ENCODE data around the gene PGA5.

The PGA5 gene

GRCh38 chr11:61266602-61267001 lies 25.6 kb downstream of the PGA5 start:
- Histone ChIP-seq H3K9me2 (replicated peaks; ENCODE audit: insufficient read depth, low read length) (no peaks in the 10 kb centered on the region), H3F3A (ENCODE audit: insufficient read depth) (no peaks in the 10 kb centered on the region), H3K4me3 (ENCODE audit: insufficient read depth, low read length, poor library complexity, severe bottlenecking) (no peak overlapping the region), H3K27me3 (ENCODE audit: low read length) (no peaks in the 10 kb centered on the region), H3K9ac (ENCODE audit: low read length) (no peak overlapping the region), H3K27ac (ENCODE audit: low read depth, low read length) (no peak overlapping the region), H4K20me1 (ENCODE audit: low read depth, low read length) (no peaks in the 10 kb centered on the region), H3K9me3 (ENCODE audit: insufficient read depth, low read length) (no peaks in the 10 kb centered on the region), H2AFZ (ENCODE audit: low read depth, low read length, severe bottlenecking) (no peak overlapping the region), H3K79me2 (ENCODE audit: insufficient read depth, low read length) (no peaks in the 10 kb centered on the region), H3K4me2 (ENCODE audit: low read depth, low read length, poor library complexity, severe bottlenecking) (no peak overlapping the region), H3K36me3 (ENCODE audit: low read length) (no peaks in the 10 kb centered on the region; the same call in 1 of the 2 replicates)
- TF ChIP-seq EZH2phosphoT487 (conservative IDR thresholded peaks at IDR 0.05; ENCODE audit: low read length), result no peak

DNA sequence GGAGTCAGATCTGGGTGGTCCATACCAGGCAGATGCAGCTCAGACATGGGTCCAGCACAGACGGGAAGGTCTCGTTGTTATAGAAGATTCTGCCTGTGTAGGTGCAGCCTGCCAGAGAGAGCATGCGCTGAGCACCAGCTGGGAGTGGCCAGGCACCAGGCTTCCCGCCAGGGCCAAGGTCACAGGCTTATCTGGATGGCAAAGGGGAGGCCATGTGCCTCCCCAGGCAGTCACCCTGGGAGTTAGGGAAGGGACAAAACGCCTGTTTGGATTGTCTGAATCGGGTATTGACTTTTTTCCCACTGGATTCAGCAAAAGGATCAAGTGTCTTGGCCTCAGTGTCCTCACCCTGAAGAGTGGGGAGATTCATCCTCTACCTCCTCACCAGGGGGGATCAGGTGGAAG lies 26.5 kb downstream of the PGA5 start:
- TF ChIP-seq, protein P1, sequence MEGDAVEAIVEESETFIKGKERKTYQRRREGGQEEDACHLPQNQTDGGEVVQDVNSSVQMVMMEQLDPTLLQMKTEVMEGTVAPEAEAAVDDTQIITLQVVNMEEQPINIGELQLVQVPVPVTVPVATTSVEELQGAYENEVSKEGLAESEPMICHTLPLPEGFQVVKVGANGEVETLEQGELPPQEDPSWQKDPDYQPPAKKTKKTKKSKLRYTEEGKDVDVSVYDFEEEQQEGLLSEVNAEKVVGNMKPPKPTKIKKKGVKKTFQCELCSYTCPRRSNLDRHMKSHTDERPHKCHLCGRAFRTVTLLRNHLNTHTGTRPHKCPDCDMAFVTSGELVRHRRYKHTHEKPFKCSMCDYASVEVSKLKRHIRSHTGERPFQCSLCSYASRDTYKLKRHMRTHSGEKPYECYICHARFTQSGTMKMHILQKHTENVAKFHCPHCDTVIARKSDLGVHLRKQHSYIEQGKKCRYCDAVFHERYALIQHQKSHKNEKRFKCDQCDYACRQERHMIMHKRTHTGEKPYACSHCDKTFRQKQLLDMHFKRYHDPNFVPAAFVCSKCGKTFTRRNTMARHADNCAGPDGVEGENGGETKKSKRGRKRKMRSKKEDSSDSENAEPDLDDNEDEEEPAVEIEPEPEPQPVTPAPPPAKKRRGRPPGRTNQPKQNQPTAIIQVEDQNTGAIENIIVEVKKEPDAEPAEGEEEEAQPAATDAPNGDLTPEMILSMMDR (IDR thresholded peaks at IDR 0.05; ENCODE audit: insufficient read depth, low read length, poor library complexity, severe bottlenecking), result no peak
- TF ChIP-seq EZH2phosphoT487 (conservative IDR thresholded peaks at IDR 0.05; ENCODE audit: low read length), result no peak
- H3F3A ChIP-seq (ENCODE audit: insufficient read depth), result no peaks in the 10 kb centered on the region
- H3K79me2 ChIP-seq (ENCODE audit: insufficient read depth, low read length), result no peaks in the 10 kb centered on the region
- no peak overlapping the region for H3K4me2 ChIP-seq (ENCODE audit: low read depth, low read length, poor library complexity, severe bottlenecking)
- H3K9me2 ChIP-seq (replicated peaks; ENCODE audit: insufficient read depth, low read length), result no peaks in the 10 kb centered on the region
- no peaks in the 10 kb centered on the region for H3K27me3 ChIP-seq (ENCODE audit: low read length)
- H4K20me1 ChIP-seq (ENCODE audit: low read depth, low read length), result no peaks in the 10 kb centered on the region
- no peak overlapping the region for H3K27ac ChIP-seq (ENCODE audit: low read depth, low read length)
- no peak overlapping the region for H3K9ac ChIP-seq (ENCODE audit: low read length)
- H3K4me3 ChIP-seq (ENCODE audit: insufficient read depth, low read length, poor library complexity, severe bottlenecking), result no peak overlapping the region
- no peaks in the 10 kb centered on the region; the same call in 1 of the 2 replicates for H3K36me3 ChIP-seq (ENCODE audit: low read length)
- H3K9me3 ChIP-seq (ENCODE audit: insufficient read depth, low read length), result no peaks in the 10 kb centered on the region
- H2AFZ ChIP-seq (ENCODE audit: low read depth, low read length, severe bottlenecking), result no peak overlapping the region

- H3K27ac ChIP-seq (ENCODE audit: low read depth, low read length), result no peak overlapping the region
- H3K27me3 ChIP-seq (ENCODE audit: low read length), result no peaks in the 10 kb centered on the region
- H3K4me2 ChIP-seq (ENCODE audit: low read depth, low read length, poor library complexity, severe bottlenecking), result no peak overlapping the region
- H4K20me1 ChIP-seq (ENCODE audit: low read depth, low read length), result no peaks in the 10 kb centered on the region
- no peak overlapping the region for H3K4me3 ChIP-seq (ENCODE audit: insufficient read depth, low read length, poor library complexity, severe bottlenecking)
- no peaks in the 10 kb centered on the region for H3K36me3 ChIP-seq (ENCODE audit: low read length)
- no peaks in the 10 kb centered on the region for H3K9me3 ChIP-seq (ENCODE audit: insufficient read depth, low read length)
- TF ChIP-seq, protein P1 (IDR thresholded peaks at IDR 0.05; ENCODE audit: insufficient read depth, low read length, poor library complexity, severe bottlenecking), result no peak
- TF ChIP-seq EZH2phosphoT487 (conservative IDR thresholded peaks at IDR 0.05; ENCODE audit: low read length), result no peak
- H3K9ac ChIP-seq (ENCODE audit: low read length), result no peak overlapping the region
- no peaks in the 10 kb centered on the region for H3F3A ChIP-seq (ENCODE audit: insufficient read depth)
- no peaks in the 10 kb centered on the region for H3K9me2 ChIP-seq (replicated peaks; ENCODE audit: insufficient read depth, low read length)
- no peaks in the 10 kb centered on the region for H3K79me2 ChIP-seq (ENCODE audit: insufficient read depth, low read length)
- H2AFZ ChIP-seq (ENCODE audit: low read depth, low read length, severe bottlenecking), result no peak overlapping the region
Observed at GRCh38 chr11:61268588-61269250, 27.7 kb downstream of the PGA5 start.

- no peak for TF ChIP-seq EZH2phosphoT487 (conservative IDR thresholded peaks at IDR 0.05; ENCODE audit: low read length)
- TF ChIP-seq, protein P1 (IDR thresholded peaks at IDR 0.05; ENCODE audit: insufficient read depth, low read length, poor library complexity, severe bottlenecking), result no peak
- Histone ChIP-seq H3K9ac (ENCODE audit: low read length) (no peak overlapping the region), H3K4me3 (ENCODE audit: insufficient read depth, low read length, poor library complexity, severe bottlenecking) (no peak overlapping the region), H3K79me2 (ENCODE audit: insufficient read depth, low read length) (no peaks in the 10 kb centered on the region), H3K9me3 (ENCODE audit: insufficient read depth, low read length) (no peaks in the 10 kb centered on the region), H2AFZ (ENCODE audit: low read depth, low read length, severe bottlenecking) (no peak overlapping the region), H3K27me3 (ENCODE audit: low read length) (no peaks in the 10 kb centered on the region), H4K20me1 (ENCODE audit: low read depth, low read length) (no peaks in the 10 kb centered on the region), H3K36me3 (ENCODE audit: low read length) (no peaks in the 10 kb centered on the region), H3K27ac (ENCODE audit: low read depth, low read length) (no peak overlapping the region), H3F3A (ENCODE audit: insufficient read depth) (no peaks in the 10 kb centered on the region), H3K4me2 (ENCODE audit: low read depth, low read length, poor library complexity, severe bottlenecking) (no peak overlapping the region), H3K9me2 (replicated peaks; ENCODE audit: insufficient read depth, low read length) (no peaks in the 10 kb centered on the region)
Observed at GRCh38 chr11:61270354-61271076, 29.5 kb downstream of the PGA5 start.

All from SU-DHL-6 (cell line).